HepG2 (cell line): ENCODE measurements around the gene ZFP90.

Experiments
- CTCF ChIP-seq: sonication (generic); formaldehyde crosslinking; IDR thresholded peaks from 2 replicates; pipeline ENCODE4 v1.5.0; 2020; ENCODE audit warnings: mild to moderate bottlenecking, missing genetic modification reagents, moderate library complexity
- EP300 ChIP-seq, 3 experiments: sonication (generic) in 1 of 3; formaldehyde crosslinking in 1 of 3; IDR thresholded peaks; 2 replicates each; pipeline versions ENCODE4 v1.5.1 to v1.6.1; 2011 to 2020; ENCODE audit warnings: low read depth in 2 of 3, low read length in 2 of 3, borderline replicate concordance in 1 of 3, improper control_type of control experiment in 1 of 3, mild to moderate bottlenecking in 1 of 3, missing genetic modification reagents in 1 of 3, moderate library complexity in 1 of 3
- EZH2 ChIP-seq: conservative IDR thresholded peaks from 2 replicates; pipeline ENCODE4 v1.6.1; 2012; ENCODE audit warnings: mild to moderate bottlenecking, low read depth, low read length, moderate library complexity
- FOXK2 ChIP-seq: fragments of 450-650 bp; IDR thresholded peaks from 2 replicates; pipeline ENCODE4 v1.6.1; 2016
- MAX ChIP-seq: IDR thresholded peaks from 2 replicates; pipeline ENCODE4 v1.6.1; 2012; ENCODE audit warnings: inconsistent platforms
- PHF8 ChIP-seq: sonication (generic); formaldehyde crosslinking; IDR thresholded peaks from 2 replicates; pipeline ENCODE4 v1.5.0; 2020; ENCODE audit warnings: missing genetic modification reagents
- TARDBP ChIP-seq: sonication (generic); formaldehyde crosslinking; IDR thresholded peaks from 2 replicates; pipeline ENCODE4 v1.8.0; 2022; ENCODE audit warnings: mild to moderate bottlenecking, missing genetic modification reagents
- TIGD3 ChIP-seq: sonication (generic); formaldehyde crosslinking; IDR thresholded peaks from 2 replicates; pipeline ENCODE4 v1.5.1; 2020; ENCODE audit warnings: mild to moderate bottlenecking, missing genetic modification reagents, borderline replicate concordance
- ZNF121 ChIP-seq: sonication (generic); formaldehyde crosslinking; IDR thresholded peaks from 2 replicates; pipeline ENCODE4 v1.5.0; 2020; ENCODE audit warnings: mild to moderate bottlenecking, missing genetic modification reagents
- ZNF230 ChIP-seq: sonication (generic); formaldehyde crosslinking; IDR thresholded peaks from 2 replicates; pipeline ENCODE4 v1.4.0; 2020; ENCODE audit warnings: mild to moderate bottlenecking, missing genetic modification reagents
- ZNF274 ChIP-seq: sonication (generic); formaldehyde crosslinking; IDR thresholded peaks from 2 replicates; pipeline ENCODE4 v1.5.1; 2020; ENCODE audit warnings: mild to moderate bottlenecking, missing genetic modification reagents
- ZNF629 ChIP-seq: sonication (generic); formaldehyde crosslinking; conservative IDR thresholded peaks from 2 replicates; pipeline ENCODE4 v1.5.0; 2020; ENCODE audit warnings: missing genetic modification reagents
- TF ChIP-seq, protein P1 (sequence below): sonication (generic); formaldehyde crosslinking; IDR thresholded peaks from 2 replicates; pipeline ENCODE4 v1.5.0; 2020; ENCODE audit warnings: missing genetic modification reagents
- TF ChIP-seq, protein P2 (sequence below): sonication (generic); formaldehyde crosslinking; conservative IDR thresholded peaks from 2 replicates; pipeline ENCODE4 v1.8.1; 2023; ENCODE audit warnings: missing genetic modification reagents

- TF ChIP-seq, protein P1, sequence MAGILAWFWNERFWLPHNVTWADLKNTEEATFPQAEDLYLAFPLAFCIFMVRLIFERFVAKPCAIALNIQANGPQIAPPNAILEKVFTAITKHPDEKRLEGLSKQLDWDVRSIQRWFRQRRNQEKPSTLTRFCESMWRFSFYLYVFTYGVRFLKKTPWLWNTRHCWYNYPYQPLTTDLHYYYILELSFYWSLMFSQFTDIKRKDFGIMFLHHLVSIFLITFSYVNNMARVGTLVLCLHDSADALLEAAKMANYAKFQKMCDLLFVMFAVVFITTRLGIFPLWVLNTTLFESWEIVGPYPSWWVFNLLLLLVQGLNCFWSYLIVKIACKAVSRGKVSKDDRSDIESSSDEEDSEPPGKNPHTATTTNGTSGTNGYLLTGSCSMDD, result no peak
- TF ChIP-seq PHF8 (CRISPR knock-in tag), result no peak
- no peak for TF ChIP-seq FOXK2
- no peak for TF ChIP-seq ZNF230 (CRISPR knock-in tag)
- no peak for TF ChIP-seq TIGD3 (CRISPR knock-in tag)
- no peak for TF ChIP-seq ZNF121 (CRISPR knock-in tag)
- no peak for TF ChIP-seq EZH2
- no peak for TF ChIP-seq ZNF274 (CRISPR knock-in tag)
- no peak for TF ChIP-seq TARDBP (CRISPR knock-in tag)
- TF ChIP-seq, protein P2, sequence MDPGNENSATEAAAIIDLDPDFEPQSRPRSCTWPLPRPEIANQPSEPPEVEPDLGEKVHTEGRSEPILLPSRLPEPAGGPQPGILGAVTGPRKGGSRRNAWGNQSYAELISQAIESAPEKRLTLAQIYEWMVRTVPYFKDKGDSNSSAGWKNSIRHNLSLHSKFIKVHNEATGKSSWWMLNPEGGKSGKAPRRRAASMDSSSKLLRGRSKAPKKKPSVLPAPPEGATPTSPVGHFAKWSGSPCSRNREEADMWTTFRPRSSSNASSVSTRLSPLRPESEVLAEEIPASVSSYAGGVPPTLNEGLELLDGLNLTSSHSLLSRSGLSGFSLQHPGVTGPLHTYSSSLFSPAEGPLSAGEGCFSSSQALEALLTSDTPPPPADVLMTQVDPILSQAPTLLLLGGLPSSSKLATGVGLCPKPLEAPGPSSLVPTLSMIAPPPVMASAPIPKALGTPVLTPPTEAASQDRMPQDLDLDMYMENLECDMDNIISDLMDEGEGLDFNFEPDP, result no peak
- no peak for TF ChIP-seq ZNF629 (CRISPR knock-in tag)
- TF ChIP-seq MAX, result no peak
- no peak for TF ChIP-seq CTCF (CRISPR knock-in tag)
- TF ChIP-seq EP300 (IDR thresholded peaks at IDR 0.05; ENCODE audit: low read depth in 2 of 2, low read length in 2 of 2), result no peak
- TF ChIP-seq EP300 (CRISPR knock-in tag; IDR thresholded peaks at IDR 0.05; ENCODE audit: borderline replicate concordance), result no peak
These were observed 30.4 kb upstream of the ZFP90 start for GRCh38 chr16:68508641-68509240.
